Activated CD8-positive, alpha-beta memory T cell treated with anti-CD3 and anti-CD28 coated beads, Interleukin-2, amount 10 ng/mL, durations not matched to agents 7 days and 5 days (primary cell): ENCODE data around the gene CENPN. TPM values are rescaled to one million over a fixed set of nuclear protein-coding genes. Genes with fewer than 3 reads are reported as not detected.

Source experiments
- ATAC-seq: fragments of 150-1000 bp; cut with Tn5 transposase; one replicate; pipeline ENCODE4 v1.10.0; 2021; ENCODE audit warnings: moderate library complexity
- CTCF ChIA-PET: fragments of 350-600 bp; sonication (Branson Sonifier 250); formaldehyde crosslinking; loops from one replicate; lab custom pipeline; 2021; ENCODE audit warnings: antibody characterized with exemption; lab: Charles Lee
- DNase-seq: peaks from one replicate; pipeline ENCODE4 v3.0.0-alpha.2; 2020
- H3K27ac Mint-ChIP-seq: one replicate; pipeline ENCODE4 v1.8.0; 2021; ENCODE audit warnings: mild to moderate bottlenecking, mixed read lengths
- H3K27me3 Mint-ChIP-seq: one replicate; pipeline ENCODE4 v1.8.0; 2021; ENCODE audit warnings: mixed read lengths
- H3K36me3 Mint-ChIP-seq: one replicate; pipeline ENCODE4 v1.8.0; 2021; ENCODE audit warnings: mild to moderate bottlenecking, mixed read lengths
- H3K4me1 Mint-ChIP-seq: one replicate; pipeline ENCODE4 v1.8.0; 2021; ENCODE audit warnings: mixed read lengths
- H3K4me3 Mint-ChIP-seq: one replicate; pipeline ENCODE4 v1.8.0; 2021; ENCODE audit warnings: mild to moderate bottlenecking, moderate library complexity, mixed read lengths
- H3K9me3 Mint-ChIP-seq: one replicate; pipeline ENCODE4 v1.8.0; 2022; ENCODE audit warnings: low read depth, mixed read lengths
- total RNA-seq, 2 experiments: library from RNA; stranded (reverse); gene quantifications; one replicate each; pipeline ENCODE4 v1.2.3, GENCODE V29; 2021

Gene CENPN, protein sequence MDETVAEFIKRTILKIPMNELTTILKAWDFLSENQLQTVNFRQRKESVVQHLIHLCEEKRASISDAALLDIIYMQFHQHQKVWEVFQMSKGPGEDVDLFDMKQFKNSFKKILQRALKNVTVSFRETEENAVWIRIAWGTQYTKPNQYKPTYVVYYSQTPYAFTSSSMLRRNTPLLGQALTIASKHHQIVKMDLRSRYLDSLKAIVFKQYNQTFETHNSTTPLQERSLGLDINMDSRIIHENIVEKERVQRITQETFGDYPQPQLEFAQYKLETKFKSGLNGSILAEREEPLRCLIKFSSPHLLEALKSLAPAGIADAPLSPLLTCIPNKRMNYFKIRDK
- 10 to 100 TPM; 66.1 to 73.7 TPM for total RNA-seq

DNA sequence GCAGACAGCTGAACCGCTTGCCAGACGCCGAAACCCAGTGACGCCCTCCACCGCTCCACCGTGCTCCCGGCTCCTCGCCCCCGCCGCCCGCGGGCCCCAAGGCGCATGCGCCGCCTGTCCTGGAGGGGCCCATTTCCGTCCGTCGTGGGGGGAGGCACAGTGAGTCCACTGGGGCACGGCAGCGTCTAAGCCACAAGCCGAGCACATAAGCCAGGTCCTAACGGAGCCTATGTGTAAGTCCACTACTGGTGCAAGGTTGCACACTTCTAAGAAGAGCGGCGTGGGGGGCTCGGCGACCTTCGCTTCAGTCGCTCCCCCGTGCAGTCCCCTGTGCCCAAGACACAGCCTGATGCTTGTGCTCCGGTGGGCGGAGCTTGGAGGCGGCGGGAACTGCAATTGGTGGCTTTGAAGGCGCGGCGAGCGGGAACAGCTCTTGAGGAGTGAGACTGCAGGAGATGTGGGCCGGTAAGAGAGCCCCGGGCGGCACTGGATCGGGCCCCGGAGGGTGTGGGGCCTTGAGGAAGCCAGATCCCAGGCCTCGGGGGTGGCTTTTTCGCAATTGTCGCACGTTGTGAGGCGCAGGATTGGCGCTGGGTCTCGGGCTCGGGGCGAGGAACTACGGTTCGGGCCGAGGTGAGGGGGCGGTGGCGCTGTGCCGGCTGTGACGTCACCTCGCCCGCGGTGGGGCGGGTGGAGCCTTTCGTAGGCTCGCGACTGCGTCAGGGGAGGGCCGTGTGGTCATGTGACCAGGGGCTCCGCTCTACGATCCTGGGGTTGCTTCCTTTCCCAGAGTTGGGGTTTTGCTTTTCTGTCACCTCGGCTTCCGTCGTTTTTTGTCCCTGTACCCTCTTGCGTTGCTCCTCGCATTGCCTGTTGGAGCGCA lies at the start of gene CENPN, which contains the start of gene CMC2:
Gene CENPN, plus strand, starts transcription at position 402 of the 883 bp plus-strand sequence. CDS start 4,726 bp downstream, outside the sequence.
Gene CMC2, minus strand, starts transcription at position 73 of the 883 bp plus-strand sequence. CDS start 9,491 bp downstream, outside the sequence.
- DNase-seq, result peak; percentile 99
- Mint-ChIP-seq H3K9me3 (no peaks in the 10 kb centered on the region), H3K27ac (peak within 1 kb of the TSS; percentile 100), H3K36me3 (peaks cover 37% of the 10 kb centered on the region), H3K4me1 (peaks cover 50% of the 10 kb centered on the region), H3K4me3 (peak within 1 kb of the TSS; percentile 96), H3K27me3 (no peaks in the 10 kb centered on the region)
- CTCF ChIA-PET, result interaction anchor here (0.7 to 3.0 kb wide), 6 partner anchors 9 to 480 kb away, joined by 3 to 13 read pairs (median 6); partner anchors contain the start of gene ATMIN
- ATAC-seq, result peak; percentile 86

DNA sequence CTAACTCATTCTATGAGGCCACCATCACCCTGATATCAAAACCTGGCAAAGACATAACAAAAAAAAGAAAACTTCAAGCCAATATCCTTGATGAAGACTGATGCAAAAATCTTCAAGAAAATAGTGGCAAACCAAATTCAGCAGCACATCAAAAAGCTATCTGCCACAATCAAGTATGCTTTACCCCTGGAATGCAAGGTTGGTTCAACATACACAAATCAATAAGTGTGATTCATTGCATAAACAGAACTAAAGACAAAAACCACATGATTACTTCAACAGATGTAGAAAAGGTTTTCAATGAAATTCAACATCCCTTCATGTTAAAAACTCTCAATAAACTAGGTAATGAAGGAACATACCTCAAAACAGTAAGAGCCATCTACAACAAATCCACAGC lies 48.7 kb upstream of the CENPN start:
- CTCF ChIA-PET, result no interaction called here
- no peak overlapping the region for H3K4me3 Mint-ChIP-seq
- peaks cover 38% of the 10 kb centered on the region for H3K9me3 Mint-ChIP-seq
- ATAC-seq (no peak), DNase-seq (no peak)
- H3K27me3 Mint-ChIP-seq, result peaks cover 2% of the 10 kb centered on the region
- no peak overlapping the region for H3K27ac Mint-ChIP-seq
- peaks cover 16% of the 10 kb centered on the region for H3K36me3 Mint-ChIP-seq
- H3K4me1 Mint-ChIP-seq, result no peaks in the 10 kb centered on the region

DNA sequence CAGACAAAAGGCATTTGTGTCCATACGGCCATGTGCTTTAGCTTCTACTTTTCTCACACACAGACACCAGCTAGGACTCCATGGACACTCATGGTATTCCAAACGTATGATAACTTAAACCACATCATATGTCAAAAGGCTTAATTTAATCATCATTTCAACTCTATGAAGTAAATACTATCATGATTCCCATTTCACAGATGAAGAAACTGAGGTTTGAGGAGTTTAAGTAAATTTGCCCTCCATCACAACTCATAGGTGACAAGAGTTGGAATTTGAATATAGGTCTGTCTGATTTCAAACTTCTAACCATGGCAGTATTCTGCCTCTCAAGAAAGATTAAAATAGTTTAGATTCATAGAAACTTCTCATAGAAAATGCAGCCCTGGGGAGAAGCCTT lies 44.1 kb upstream of the CENPN start:
- peaks cover 24% of the 10 kb centered on the region for H3K9me3 Mint-ChIP-seq

DNA sequence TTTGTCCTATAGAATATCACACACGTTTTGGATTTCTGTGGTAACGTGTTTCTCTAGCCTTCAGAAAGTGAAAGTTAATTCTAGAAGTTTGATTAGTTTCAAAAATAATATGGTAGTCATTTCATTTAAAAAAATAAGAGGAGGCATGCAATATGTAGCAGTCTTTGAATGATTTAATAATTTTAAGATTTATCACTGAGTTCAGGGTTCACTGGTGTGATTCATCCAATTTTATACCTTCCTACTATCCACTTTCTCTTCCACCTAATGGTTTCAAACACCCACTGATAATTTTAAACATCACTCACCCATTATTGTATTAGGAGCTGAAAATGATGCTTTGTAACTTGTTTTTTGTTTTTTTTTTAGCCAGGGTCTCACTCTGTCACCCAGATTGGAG lies 42.7 kb upstream of the CENPN start:
- H3K4me3 Mint-ChIP-seq, result no peak overlapping the region
- H3K27ac Mint-ChIP-seq, result no peak overlapping the region
- CTCF ChIA-PET, result no interaction called here
- ATAC-seq (no peak), DNase-seq (no peak)
- H3K36me3 Mint-ChIP-seq, result peaks cover 11% of the 10 kb centered on the region
- H3K9me3 Mint-ChIP-seq, result peaks cover 13% of the 10 kb centered on the region
- H3K27me3 Mint-ChIP-seq, result no peaks in the 10 kb centered on the region
- peaks cover 7% of the 10 kb centered on the region for H3K4me1 Mint-ChIP-seq

More for the DNA sequence above, 44.1 kb upstream of the CENPN start:
- Mint-ChIP-seq H3K36me3 (peaks cover 9% of the 10 kb centered on the region), H3K4me3 (no peak overlapping the region), H3K27ac (no peak overlapping the region), H3K4me1 (peaks cover 7% of the 10 kb centered on the region), H3K27me3 (peaks cover under 1% of the 10 kb centered on the region)
- CTCF ChIA-PET, result no interaction called here
- ATAC-seq (no peak), DNase-seq (no peak)

DNA sequence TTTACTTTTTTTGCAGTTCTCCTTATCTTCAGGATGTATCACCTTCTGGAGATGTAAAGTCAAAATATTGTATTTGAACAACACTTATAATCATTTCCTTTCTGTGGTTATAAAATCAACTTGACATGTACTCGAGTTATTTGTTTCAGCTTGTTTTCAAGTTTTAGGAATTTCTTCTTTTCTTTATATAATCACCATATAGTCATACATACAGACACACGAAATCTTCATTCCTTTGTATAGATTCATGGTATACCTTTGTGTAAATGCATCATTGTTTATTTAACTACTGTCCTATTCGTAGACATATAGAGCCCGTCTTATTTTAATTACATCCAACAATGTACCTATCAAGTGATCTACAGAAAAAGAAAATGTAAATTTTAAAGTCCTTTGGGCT lies 40.4 kb upstream of the CENPN start:
- CTCF ChIA-PET, result no interaction called here
- DNase-seq (no peak), ATAC-seq (no peak)
- Mint-ChIP-seq H3K27me3 (no peaks in the 10 kb centered on the region), H3K9me3 (no peaks in the 10 kb centered on the region), H3K27ac (no peak overlapping the region), H3K36me3 (peaks cover 15% of the 10 kb centered on the region), H3K4me3 (no peak overlapping the region), H3K4me1 (peaks cover 7% of the 10 kb centered on the region)

DNA sequence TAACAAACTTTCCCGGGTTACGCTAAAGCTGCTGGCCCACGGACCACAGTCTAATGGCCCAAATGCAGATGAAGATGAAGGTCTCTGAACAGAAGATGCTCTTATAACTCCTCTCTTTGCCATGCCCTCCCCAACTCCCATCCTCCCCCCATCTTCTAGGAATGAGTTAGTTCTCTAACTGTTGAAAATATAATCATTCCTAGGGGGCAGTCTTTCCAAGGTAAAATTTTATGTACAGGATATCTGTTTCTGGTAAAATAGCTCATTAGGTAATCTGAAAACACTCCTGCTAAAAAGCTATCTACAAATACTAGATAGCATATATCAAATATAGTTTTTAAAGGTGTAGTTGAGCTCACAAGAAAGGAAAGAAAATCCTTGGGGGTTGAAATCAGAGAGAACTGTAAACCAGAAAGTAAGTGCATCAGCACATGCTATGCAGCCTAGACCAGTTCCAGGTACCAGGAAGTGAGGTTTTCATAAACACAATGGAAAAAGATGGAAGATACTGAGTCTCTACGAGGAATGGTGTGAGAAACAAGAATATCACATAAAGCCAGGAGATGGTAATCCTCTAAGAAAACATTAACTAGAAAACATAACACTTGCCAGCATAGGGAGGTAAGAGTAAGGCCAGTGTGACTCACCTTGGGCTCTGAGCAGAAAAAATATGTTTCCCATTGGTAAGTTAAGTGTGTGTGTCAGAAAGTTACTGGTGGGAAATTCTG lies 38.5 kb upstream of the CENPN start:
- peaks cover 16% of the 10 kb centered on the region for H3K36me3 Mint-ChIP-seq
- CTCF ChIA-PET, result no interaction called here
- ATAC-seq (no peak), DNase-seq (no peak)
- H3K4me3 Mint-ChIP-seq, result no peak overlapping the region
- H3K27ac Mint-ChIP-seq, result no peak overlapping the region
- no peaks in the 10 kb centered on the region for H3K9me3 Mint-ChIP-seq
- no peaks in the 10 kb centered on the region for H3K27me3 Mint-ChIP-seq
- H3K4me1 Mint-ChIP-seq, result peaks cover 7% of the 10 kb centered on the region

DNA sequence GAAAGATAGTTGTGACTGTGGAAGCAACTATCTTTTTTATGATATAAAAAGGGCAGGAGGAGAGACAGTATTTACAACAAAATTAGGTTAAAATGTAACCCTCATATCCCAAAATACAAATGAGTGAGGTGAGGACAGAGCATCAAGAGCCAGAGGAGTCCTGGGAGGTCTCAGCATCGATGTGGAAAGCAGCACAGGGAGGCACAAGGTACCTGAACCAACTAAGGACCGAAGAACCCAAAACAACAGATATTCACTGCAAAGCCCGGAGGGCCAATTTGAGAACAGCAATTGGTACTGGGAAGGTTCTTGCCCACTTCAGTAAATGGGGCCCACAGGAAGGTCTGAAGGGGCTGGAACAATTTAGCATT lies 37.9 kb upstream of the CENPN start:
- no peak overlapping the region for H3K27ac Mint-ChIP-seq
- peaks cover 19% of the 10 kb centered on the region for H3K36me3 Mint-ChIP-seq
- ATAC-seq, result no peak
- CTCF ChIA-PET, result no interaction called here
- no peaks in the 10 kb centered on the region for H3K9me3 Mint-ChIP-seq
- H3K4me3 Mint-ChIP-seq, result no peak overlapping the region
- H3K4me1 Mint-ChIP-seq, result peaks cover 5% of the 10 kb centered on the region
- H3K27me3 Mint-ChIP-seq, result no peaks in the 10 kb centered on the region
- no peak for DNase-seq

DNA sequence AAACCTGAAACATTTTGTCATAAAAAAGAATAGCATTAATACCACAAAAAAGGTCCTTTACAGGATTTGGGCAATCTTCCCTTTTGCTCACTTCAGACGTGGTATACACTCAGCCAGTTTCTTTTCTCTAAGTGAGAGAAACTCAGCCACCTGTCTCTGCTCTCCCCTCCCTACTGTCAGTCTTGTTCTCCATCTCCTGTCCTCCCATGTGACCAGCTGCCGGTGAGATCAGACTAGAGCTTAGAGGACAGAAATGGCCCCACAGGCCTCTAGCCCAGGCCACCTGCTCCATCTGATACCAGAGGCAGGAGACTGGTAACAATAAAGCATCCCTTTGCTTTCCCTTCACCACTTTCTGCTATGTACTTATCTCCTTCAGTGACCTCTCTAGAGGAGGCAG lies 35.2 kb upstream of the CENPN start:
- no peaks in the 10 kb centered on the region for H3K9me3 Mint-ChIP-seq
- CTCF ChIA-PET, result no interaction called here
- H3K27ac Mint-ChIP-seq, result no peak overlapping the region
- H3K4me1 Mint-ChIP-seq, result no peaks in the 10 kb centered on the region
- no peak for ATAC-seq
- H3K4me3 Mint-ChIP-seq, result no peak overlapping the region
- DNase-seq, result no peak
- H3K36me3 Mint-ChIP-seq, result peaks cover 29% of the 10 kb centered on the region
- H3K27me3 Mint-ChIP-seq, result no peaks in the 10 kb centered on the region

DNA sequence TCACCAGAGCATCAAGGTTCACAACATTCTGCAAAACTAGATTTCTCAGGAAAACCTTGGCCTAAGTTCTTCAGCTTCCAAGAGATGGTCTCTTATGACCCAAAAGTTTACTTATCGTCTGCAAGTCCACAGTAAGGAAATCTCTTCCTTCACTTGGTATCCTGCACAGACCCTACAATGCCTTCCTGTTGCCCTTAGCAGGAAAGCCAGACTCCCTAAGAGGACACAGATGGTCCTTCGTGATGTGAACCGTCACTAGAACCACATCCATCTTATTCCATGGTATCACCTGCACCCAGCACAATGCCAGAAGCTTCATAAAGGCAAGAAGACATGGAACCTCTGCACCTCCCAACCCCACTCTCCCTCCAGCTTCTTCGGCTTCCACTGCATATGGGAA lies 34.4 kb upstream of the CENPN start:
- Mint-ChIP-seq H3K27me3 (no peaks in the 10 kb centered on the region), H3K36me3 (peaks cover 28% of the 10 kb centered on the region), H3K27ac (no peak overlapping the region), H3K9me3 (no peaks in the 10 kb centered on the region), H3K4me1 (no peaks in the 10 kb centered on the region), H3K4me3 (no peak overlapping the region)
- CTCF ChIA-PET, result no interaction called here
- DNase-seq, result no peak
- no peak for ATAC-seq

DNA sequence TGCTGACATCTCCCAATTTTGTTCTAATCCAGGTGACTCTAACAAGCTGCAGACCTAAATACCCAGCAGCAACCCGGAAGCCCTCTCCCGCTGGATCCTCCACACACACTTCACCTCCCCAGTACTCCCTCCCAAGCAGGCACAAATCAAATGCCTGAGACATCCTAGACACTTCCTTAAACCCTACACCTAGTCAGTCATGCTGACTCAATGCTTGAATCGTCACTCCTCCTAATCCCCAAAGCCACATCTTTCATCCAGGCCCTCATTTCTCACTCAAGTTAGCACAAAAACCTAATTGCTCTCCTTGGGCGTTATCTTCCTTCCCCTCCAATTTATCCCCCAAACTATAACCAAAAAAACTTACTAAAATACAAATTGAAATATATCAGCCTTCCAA lies 33.0 kb upstream of the CENPN start:
- no peak overlapping the region for H3K27ac Mint-ChIP-seq
- no peaks in the 10 kb centered on the region for H3K27me3 Mint-ChIP-seq
- ATAC-seq (no peak), DNase-seq (no peak)
- H3K36me3 Mint-ChIP-seq, result peaks cover 26% of the 10 kb centered on the region
- no peaks in the 10 kb centered on the region for H3K4me1 Mint-ChIP-seq
- no peak overlapping the region for H3K4me3 Mint-ChIP-seq
- H3K9me3 Mint-ChIP-seq, result no peaks in the 10 kb centered on the region
- CTCF ChIA-PET, result no interaction called here

DNA sequence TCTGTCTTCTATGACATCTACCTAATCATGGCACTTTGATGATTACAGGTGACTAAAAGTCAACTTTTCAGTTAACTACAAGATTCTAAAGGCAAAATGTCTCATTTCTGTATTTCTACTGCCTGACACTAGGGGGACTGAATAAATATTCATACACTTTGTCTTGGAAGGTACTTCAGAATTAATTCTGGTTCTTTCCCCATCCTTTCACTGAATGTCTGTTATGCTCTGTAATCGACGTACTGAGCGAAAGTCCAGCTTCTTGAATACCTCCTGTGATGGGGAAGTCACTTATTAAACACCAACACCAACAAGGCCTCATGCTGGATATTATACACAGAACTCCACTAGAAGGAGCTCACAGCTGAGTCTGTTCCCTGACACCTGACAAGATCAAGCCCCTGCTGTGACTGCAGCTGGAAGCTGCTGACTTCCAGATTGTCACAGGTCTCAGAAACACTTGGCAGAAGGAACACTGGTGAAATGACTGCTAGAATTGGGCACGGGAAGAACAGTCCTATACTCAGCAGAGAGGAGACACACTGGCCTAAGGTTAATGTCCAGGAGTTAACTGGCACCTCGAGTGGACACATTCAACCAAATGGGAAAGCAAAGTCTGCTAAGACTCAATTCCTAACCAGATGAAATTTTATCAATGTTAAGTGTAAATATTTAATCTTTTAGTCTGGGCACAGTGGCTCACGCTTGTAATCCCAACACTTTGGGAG lies 32.2 kb upstream of the CENPN start:
- H3K9me3 Mint-ChIP-seq, result no peaks in the 10 kb centered on the region
- CTCF ChIA-PET, result interaction anchor here (0.7 to 1.7 kb wide), 2 partner anchors 9 to 61 kb away, joined by 3 to 7 read pairs; partner anchors contain the start of gene ATMIN
- no peak overlapping the region for H3K27ac Mint-ChIP-seq
- ATAC-seq, result no peak
- no peak for DNase-seq
- H3K36me3 Mint-ChIP-seq, result peaks cover 24% of the 10 kb centered on the region
- no peaks in the 10 kb centered on the region for H3K4me1 Mint-ChIP-seq
- no peaks in the 10 kb centered on the region for H3K27me3 Mint-ChIP-seq
- no peak overlapping the region for H3K4me3 Mint-ChIP-seq

DNA sequence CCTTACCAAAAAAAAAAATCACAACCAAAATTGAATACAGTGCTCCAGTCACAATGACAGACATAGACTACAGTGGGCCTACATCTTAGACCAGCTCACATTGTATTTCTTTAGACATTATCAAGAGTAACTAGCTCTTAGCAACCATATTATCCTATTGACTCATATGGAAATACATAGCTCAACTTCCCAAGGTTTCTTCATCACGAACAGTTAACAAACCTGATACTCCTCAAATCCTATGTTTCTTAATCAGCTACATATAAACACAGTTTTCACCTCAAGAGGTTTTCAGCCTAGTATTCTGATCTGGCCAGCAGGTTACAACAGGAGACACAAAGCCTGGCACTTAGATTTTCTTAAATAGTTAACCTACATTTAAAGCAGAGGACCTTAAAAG lies 30.1 kb upstream of the CENPN start:
- ATAC-seq (no peak), DNase-seq (no peak)
- Mint-ChIP-seq H3K36me3 (peaks cover 29% of the 10 kb centered on the region), H3K27ac (no peak overlapping the region), H3K4me1 (peaks cover 2% of the 10 kb centered on the region), H3K27me3 (no peaks in the 10 kb centered on the region), H3K4me3 (no peak overlapping the region), H3K9me3 (no peaks in the 10 kb centered on the region)
- CTCF ChIA-PET, result interaction anchor here (1.4 kb wide), 1 partner anchor 9 kb away, joined by 5 read pairs; no protein-coding TSS in a partner anchor
